ENCODE measurements around the gene ADAMTSL1.
"Not testable (repeated sequence)": the region's sequence is repeated elsewhere in the genome, so short reads cannot be mapped to it uniquely, and the experiment has no call there.

ADAMTSL1 gene

GRCh38 chr9:18834740-18835361, 360.9 kb downstream of the ADAMTSL1 start:
- DNase-seq = no peak

- DNase-seq = no peak
Measured at GRCh38 chr9:18837402-18837801, 363.4 kb downstream of the ADAMTSL1 start.

GRCh38 chr9:18847576-18848275, 373.8 kb downstream of the ADAMTSL1 start:
- DNase-seq = no peak

DNA sequence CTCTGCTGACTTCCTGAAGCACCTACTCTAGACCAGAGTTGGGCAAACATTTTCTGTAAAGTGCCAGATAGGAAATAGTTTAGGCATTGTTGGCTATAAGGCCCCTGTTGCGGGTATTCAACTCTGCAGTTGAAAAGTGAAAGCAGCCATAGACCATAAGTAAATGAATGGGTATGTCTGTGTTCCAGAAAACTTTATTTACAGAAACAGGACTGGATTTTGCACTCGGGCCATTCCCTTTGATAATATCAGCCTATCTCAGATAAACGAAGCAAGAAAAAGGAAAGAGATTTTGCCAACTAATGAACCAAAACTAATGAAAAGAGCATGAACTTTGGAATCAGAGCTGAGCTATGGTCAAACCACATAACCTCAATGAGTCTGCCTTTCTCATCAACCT, 374.7 kb downstream of the ADAMTSL1 start:
- DNase-seq = no peak

DNA sequence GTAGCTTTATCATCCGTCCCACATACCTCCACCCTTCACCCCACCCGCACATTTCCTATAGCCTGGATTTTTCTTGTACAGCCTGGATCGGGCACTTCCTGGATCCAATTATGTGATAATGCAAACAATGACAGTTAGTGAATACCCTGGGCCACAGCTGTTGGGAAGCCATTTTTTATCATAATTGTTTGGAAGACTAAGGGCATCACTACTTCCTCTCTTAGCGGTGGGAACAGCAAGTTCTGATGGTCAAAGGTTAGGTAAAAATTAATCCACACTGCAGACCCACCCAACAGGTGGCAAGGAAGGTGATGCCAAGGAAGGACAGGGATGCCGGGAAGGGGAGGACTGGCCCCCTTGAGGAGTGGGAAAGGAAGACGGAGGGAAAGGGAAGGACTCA, 375.3 kb downstream of the ADAMTSL1 start:
- DNase-seq = no peak

- DNase-seq = no peak
Measured at GRCh38 chr9:18849890-18850677, 376.1 kb downstream of the ADAMTSL1 start.

GRCh38 chr9:18851069-18851795, 377.3 kb downstream of the ADAMTSL1 start:
- DNase-seq = no peak

- no peak for DNase-seq
Measured at GRCh38 chr9:18855656-18856055, 381.7 kb downstream of the ADAMTSL1 start.

GRCh38 chr9:18857334-18857733, 383.4 kb downstream of the ADAMTSL1 start:
- DNase-seq = no peak

DNA sequence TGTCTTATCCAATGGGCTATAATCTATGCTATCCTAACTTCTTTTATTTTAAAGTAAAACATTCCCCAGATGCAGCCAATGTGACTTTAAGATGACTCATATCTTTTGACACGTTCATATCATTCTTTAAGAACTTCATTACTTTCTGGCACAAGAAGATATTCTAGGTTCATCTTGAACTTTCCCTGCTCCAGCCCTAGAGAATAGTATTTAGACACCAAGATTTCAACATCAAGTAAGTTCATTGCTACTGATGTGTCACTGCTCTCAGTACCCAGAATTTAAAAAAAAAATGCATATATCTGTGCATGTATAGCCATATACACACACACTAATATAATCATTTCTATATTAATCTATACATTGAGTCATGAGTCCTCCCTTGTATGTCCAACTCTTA, 383.8 kb downstream of the ADAMTSL1 start:
- DNase-seq = no peak

- DNase-seq = no peak
Measured at GRCh38 chr9:18861609-18862544, 387.9 kb downstream of the ADAMTSL1 start.

DNA sequence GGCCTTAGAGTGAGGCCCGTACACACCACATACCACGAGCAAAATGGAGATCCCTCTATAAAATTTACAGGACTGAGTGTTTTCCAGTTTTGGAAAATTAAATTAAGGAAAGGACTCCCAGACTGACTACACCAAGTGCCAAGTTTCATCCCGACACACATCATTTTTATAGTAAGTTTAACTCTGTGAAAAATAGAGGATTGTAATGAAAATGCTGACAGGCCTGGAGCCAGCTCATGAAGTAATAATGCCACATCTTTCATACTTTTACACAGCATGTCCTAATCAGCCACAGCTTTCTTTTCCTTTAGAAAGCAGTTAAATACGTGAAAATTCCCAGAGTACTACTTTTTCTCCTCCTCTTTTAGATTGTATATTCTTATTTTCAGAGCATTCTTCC, 389.8 kb downstream of the ADAMTSL1 start:
- no peak for DNase-seq

GRCh38 chr9:18864516-18864915, 390.6 kb downstream of the ADAMTSL1 start:
- no peak for DNase-seq

GRCh38 chr9:18865542-18865941, 391.6 kb downstream of the ADAMTSL1 start:
- no peak for DNase-seq

GRCh38 chr9:18866121-18866831, 392.3 kb downstream of the ADAMTSL1 start:
- DNase-seq = no peak

DNA sequence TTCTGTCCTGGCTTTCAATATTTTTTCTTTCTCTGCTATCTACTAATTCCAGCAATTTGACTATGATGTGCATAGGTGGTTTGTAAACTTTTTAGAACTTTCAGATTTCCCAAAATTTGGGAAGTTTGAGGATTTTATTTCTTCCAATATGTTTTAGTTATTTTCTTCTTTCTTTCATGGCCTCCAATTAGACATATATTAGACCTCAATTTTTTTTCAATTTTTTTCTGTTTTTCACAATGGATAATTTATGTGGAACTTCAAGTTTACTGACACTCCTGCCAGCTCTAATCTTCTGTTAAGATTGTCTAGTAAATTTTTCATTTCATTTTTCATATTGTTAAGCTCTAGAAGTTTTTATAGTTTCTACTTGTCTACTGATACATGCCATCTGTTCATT, 395.8 kb downstream of the ADAMTSL1 start:
- no peak for DNase-seq

- no peak for DNase-seq
Measured at GRCh38 chr9:18874069-18874468, 400.1 kb downstream of the ADAMTSL1 start.

GRCh38 chr9:18874990-18875389, 401.0 kb downstream of the ADAMTSL1 start:
- DNase-seq = not testable (repeated sequence)

- no peak for DNase-seq
Measured at GRCh38 chr9:18877984-18878383, 404.0 kb downstream of the ADAMTSL1 start.

GRCh38 chr9:18881758-18882157, 407.8 kb downstream of the ADAMTSL1 start:
- no peak for DNase-seq

- no peak for DNase-seq
Measured at GRCh38 chr9:18887546-18887945, 413.6 kb downstream of the ADAMTSL1 start.
